ENCODE data around the gene CD226.

GRCh38 chr18:69956665-69957620 lies 9.3 kb upstream of the CD226 start:
- TF ChIP-seq POLR2AphosphoS5 (IDR thresholded peaks at IDR 0.05) (no peak), CTCF (IDR thresholded peaks at IDR 0.05) (no peak), EP300 (IDR thresholded peaks at IDR 0.05) (no peak), POLR2A (IDR thresholded peaks at IDR 0.05) (no peak)
